WERI-Rb-1 (cell line): ENCODE results near the gene DMRT2.

Experiments
- DNase-seq: peaks from one replicate; pipeline ENCODE4 v3.0.0-alpha.2; 2020
- H3K27ac ChIP-seq: fragments of 250-450 bp; sonication (Bioruptor Pico); 2 replicates; pipeline ENCODE4 v1.5.1; 2020; ENCODE audit warnings: mild to moderate bottlenecking, moderate library complexity
- H3K27me3 ChIP-seq: fragments of 250-450 bp; sonication (Bioruptor Pico); 2 replicates; pipeline ENCODE4 v1.5.1; 2021; ENCODE audit warnings: mild to moderate bottlenecking, low read depth, moderate library complexity; ENCODE audit not compliant: insufficient read depth, severe bottlenecking
- H3K36me3 ChIP-seq: fragments of 250-450 bp; sonication (Bioruptor Pico); 2 replicates; pipeline ENCODE4 v1.5.1; 2020; ENCODE audit warnings: mild to moderate bottlenecking, moderate library complexity
- H3K4me3 ChIP-seq: 2 replicates; pipeline ENCODE4 v1.5.1; 2011; ENCODE audit warnings: low read depth, mild to moderate bottlenecking, control low read depth, low read length
- H3K9me3 ChIP-seq: fragments of 250-450 bp; sonication (Bioruptor Pico); 2 replicates; pipeline ENCODE4 v1.5.1; 2021; ENCODE audit warnings: mild to moderate bottlenecking, moderate library complexity; ENCODE audit not compliant: severe bottlenecking
- TF ChIP-seq, protein P1 (sequence below): IDR thresholded peaks from 2 replicates; pipeline ENCODE4 v1.5.1; 2011; ENCODE audit warnings: low read depth, mild to moderate bottlenecking, control low read depth, inconsistent platforms, low read length

DMRT2 gene

DNA sequence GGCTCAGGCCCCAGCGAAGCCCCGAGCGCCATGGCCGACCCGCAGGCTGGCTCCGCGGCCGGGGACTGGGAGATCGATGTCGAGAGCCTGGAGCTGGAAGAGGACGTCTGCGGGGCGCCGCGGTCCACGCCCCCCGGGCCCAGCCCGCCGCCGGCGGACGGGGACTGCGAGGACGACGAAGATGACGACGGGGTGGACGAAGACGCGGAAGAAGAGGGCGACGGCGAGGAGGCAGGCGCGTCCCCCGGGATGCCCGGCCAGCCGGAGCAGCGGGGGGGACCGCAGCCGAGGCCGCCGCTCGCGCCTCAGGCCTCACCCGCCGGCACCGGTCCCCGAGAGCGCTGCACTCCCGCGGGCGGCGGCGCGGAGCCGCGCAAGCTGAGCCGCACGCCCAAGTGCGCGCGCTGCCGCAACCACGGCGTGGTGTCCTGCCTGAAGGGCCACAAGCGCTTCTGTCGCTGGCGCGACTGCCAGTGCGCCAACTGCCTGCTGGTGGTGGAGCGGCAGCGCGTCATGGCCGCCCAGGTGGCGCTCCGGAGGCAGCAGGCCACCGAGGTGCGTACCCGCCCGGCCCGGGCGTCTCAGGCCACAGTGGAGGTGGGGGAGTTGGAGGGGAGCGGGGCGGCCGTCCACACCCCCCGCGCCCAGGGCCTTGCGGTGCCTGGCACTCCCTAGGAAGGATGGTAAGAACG lies 1.6 kb downstream of the DMRT2 start:
- Histone ChIP-seq H3K27ac (no peak overlapping the region), H3K36me3 (no peaks in the 10 kb centered on the region), H3K4me3 (no peak overlapping the region), H3K9me3 (no peaks in the 10 kb centered on the region), H3K27me3 (peaks cover 22% of the 10 kb centered on the region)
- TF ChIP-seq, protein P1, sequence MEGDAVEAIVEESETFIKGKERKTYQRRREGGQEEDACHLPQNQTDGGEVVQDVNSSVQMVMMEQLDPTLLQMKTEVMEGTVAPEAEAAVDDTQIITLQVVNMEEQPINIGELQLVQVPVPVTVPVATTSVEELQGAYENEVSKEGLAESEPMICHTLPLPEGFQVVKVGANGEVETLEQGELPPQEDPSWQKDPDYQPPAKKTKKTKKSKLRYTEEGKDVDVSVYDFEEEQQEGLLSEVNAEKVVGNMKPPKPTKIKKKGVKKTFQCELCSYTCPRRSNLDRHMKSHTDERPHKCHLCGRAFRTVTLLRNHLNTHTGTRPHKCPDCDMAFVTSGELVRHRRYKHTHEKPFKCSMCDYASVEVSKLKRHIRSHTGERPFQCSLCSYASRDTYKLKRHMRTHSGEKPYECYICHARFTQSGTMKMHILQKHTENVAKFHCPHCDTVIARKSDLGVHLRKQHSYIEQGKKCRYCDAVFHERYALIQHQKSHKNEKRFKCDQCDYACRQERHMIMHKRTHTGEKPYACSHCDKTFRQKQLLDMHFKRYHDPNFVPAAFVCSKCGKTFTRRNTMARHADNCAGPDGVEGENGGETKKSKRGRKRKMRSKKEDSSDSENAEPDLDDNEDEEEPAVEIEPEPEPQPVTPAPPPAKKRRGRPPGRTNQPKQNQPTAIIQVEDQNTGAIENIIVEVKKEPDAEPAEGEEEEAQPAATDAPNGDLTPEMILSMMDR, result no peak
- no peak for DNase-seq

DNA sequence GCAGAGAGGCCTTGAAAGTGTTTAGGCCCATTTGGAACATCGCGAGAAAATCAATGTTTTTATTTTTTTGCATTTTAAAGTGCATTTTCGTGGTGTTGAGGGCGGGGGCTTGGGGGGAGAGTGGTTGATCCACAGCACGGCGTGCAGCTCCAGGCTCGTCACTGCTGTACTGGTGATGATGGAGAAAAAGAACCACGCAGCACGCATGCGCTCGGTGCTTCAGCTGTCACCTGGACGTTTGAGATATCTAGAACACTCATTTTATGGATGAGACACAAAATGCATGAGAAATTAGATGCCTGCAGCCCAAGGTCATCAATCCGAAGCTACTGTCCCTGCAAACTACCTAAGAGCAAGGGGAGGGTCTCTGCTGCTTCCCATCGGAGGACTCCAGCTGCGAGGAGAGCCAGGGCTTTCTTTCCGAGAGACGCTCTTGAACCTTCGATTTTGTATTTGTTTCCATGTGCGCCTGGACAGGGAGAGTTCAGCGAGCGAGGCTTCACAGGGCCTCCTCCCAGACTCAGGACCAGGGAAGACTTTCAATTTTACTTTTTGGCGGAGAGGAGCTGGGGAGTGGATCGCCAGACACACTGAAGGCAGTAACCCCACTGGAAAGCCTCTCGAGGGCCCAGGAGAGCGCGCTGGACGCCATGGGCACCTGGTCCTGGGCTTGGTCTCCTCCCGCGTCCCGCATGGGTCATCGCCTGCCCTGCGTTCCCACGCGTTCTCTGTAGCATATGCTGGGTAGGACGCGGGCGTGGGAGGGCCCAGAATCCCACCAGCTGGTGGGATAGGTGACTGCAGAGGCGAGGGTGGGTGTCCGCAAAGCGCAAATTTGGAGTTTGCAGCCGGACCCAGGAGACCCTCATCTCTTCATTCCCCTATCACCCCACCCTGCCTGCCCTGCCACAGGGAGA lies 2.5 kb downstream of the DMRT2 start:
- no peak for DNase-seq
- Histone ChIP-seq H3K4me3 (no peak overlapping the region), H3K27me3 (peaks cover 26% of the 10 kb centered on the region), H3K27ac (no peak overlapping the region), H3K9me3 (no peaks in the 10 kb centered on the region), H3K36me3 (no peaks in the 10 kb centered on the region)
- TF ChIP-seq, protein P1, result no peak

DNA sequence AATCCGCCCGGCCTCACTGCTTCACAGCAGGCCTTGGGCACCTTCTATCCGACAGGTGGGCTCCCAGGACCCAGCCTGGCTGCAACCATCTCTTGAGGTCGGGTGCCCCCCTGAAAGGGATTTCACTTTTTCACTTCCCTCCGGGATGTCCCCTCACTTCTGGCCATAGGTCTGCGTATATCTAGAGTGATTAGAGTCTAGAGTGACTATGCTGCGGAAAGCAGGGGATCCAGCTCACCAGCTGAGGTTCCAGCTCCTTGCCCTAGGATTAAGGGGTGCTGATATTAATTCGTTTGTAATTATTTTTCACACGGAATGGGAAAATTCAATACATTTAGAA lies 3.1 kb downstream of the DMRT2 start:
- H3K27me3 ChIP-seq, result peaks cover 24% of the 10 kb centered on the region
- H3K27ac ChIP-seq, result no peak overlapping the region
- H3K9me3 ChIP-seq, result no peaks in the 10 kb centered on the region
- H3K4me3 ChIP-seq, result no peak overlapping the region
- TF ChIP-seq, protein P1, result no peak
- H3K36me3 ChIP-seq, result no peaks in the 10 kb centered on the region
- no peak for DNase-seq

DNA sequence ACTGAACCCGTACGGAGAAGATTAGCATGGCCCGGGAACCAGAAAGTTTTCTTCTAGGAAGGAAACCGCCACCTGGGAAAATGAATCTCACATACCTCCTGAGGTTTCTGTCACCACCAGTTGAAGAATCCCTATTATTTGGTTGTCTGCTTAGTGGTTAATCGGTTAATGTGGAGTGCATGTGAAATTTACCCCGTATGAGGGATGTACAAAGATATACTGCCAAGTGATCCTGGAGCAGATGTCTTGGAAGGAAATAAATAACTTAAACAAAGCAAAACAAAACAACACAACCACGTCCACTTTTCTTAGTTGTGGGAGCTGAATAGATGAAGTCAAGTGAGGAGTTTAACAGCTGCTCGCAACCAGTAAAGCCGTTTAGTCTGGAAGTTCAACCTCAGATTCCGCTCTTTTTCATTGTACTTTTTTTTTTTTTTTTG lies 3.8 kb downstream of the DMRT2 start:
- no peak for DNase-seq
- H3K27ac ChIP-seq, result no peak overlapping the region
- no peak overlapping the region for H3K4me3 ChIP-seq
- TF ChIP-seq, protein P1, result no peak
- H3K36me3 ChIP-seq, result no peaks in the 10 kb centered on the region
- H3K27me3 ChIP-seq, result peaks cover 19% of the 10 kb centered on the region
- H3K9me3 ChIP-seq, result no peaks in the 10 kb centered on the region

DNA sequence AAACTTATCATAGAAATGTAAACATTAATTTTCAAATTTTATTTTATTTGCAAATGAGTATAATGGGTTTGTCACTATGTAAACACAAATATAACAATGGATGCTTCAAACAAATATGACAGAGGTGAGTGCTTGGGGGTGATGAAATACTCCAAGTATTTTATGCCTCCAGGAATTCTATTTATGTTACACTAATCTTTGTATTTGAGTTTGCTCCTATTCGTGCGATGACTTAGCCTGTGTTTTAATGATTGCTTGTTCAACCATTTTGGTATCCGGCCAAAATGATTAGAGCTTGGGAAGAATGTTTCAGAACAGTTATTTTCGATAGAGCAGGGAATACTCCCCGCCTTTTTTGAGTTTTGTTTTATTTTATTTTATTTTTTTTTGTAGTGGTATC lies 5.0 kb downstream of the DMRT2 start:
- Histone ChIP-seq H3K27ac (no peak overlapping the region), H3K4me3 (no peak overlapping the region), H3K36me3 (no peaks in the 10 kb centered on the region), H3K9me3 (no peaks in the 10 kb centered on the region), H3K27me3 (peaks cover 19% of the 10 kb centered on the region)
- DNase-seq, result no peak
- TF ChIP-seq, protein P1, result no peak
